DMS114 treated with DMSO at 0.1 percent for 48 hours (cell line): ENCODE results near the gene GBX2.

ENCODE experiments used
- DNase-seq: peaks from one replicate; lab custom pipeline; 2025; ENCODE audit not compliant: unreplicated experiment; lab: John Stamatoyannopoulos, UW

The GBX2 gene

DNA sequence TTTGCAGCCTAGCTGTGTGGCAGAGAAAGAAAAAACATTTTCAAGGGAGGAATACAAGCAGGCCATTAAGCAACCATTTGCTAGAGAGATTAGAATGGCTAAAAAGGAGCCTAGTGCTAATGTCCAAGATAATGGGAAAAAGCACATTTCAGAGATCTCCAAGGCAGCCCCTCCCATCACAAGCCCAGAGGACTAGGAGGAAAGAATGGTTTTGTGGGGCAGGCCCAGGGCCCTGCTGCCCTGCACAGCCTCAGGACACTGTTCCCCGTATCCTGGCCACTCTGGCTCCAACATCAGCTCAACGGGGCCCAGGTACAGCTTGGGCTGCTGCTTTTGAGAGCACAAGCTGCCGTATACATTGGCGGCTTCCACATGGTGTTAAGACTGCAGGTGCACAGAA is 16.5 kb upstream of the GBX2 start:
- no peak for DNase-seq

DNA sequence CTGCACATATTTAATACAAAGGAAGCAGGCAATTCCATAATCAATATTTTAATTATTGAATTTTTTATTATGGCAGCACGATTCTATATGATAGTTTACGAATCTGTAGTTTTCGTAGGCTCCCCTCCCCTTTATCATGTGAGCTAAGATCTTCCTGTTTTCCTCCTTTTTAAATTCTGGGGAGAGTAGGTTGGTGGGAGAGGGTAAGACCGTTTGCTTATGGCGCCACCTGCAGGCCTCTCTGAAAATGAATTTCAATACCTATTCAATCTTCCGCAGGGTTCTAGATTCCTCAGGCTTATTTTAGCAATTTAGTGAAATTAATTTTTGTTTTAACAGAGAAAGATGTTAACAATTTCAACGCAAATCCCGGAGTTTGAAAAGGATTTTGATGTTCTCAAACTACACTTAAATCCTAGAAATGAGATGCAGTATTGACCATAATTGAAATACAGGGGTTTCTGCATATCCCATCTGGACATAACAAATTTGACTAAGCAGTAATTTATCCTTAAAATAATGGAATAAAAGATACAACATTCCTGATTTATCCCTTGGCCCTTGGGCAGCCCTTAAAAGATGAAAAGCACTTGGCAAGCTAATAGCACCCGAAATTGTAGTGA is 12.8 kb upstream of the GBX2 start:
- DNase-seq: peak; percentile 76

DNA sequence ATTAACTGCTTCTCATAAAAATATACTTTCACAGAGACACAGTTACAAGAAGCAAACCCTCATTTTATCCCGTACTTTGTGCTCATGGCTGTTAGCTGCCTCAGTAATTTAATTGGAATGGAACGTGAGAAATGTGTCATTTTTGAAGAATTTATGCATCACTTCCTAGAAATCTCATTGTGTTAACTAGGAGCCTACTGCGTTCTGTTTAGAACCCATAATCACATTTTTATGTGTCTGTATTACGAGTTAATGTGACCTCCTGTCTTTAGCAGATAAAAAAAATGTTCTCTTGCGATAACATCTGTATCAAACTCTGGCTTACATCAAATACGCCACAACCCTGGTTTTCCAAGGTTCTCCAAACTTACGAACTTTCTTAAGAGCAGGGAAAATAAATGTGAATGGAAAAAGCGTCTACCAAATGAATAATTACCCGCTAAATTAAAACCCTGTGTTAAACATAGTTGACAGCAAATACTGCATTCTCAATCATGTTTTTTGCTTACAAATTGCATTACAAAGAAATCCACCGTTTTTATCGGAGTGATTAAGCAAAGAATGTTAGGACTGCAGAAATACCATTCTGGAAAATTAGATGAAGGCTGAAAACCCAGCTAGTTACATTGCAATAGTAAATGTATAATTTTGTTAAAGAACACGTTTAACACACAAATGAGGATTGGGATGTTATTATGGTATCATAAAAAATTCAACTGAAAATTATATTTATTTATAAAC is 12.1 kb upstream of the GBX2 start:
- DNase-seq: no peak

DNA sequence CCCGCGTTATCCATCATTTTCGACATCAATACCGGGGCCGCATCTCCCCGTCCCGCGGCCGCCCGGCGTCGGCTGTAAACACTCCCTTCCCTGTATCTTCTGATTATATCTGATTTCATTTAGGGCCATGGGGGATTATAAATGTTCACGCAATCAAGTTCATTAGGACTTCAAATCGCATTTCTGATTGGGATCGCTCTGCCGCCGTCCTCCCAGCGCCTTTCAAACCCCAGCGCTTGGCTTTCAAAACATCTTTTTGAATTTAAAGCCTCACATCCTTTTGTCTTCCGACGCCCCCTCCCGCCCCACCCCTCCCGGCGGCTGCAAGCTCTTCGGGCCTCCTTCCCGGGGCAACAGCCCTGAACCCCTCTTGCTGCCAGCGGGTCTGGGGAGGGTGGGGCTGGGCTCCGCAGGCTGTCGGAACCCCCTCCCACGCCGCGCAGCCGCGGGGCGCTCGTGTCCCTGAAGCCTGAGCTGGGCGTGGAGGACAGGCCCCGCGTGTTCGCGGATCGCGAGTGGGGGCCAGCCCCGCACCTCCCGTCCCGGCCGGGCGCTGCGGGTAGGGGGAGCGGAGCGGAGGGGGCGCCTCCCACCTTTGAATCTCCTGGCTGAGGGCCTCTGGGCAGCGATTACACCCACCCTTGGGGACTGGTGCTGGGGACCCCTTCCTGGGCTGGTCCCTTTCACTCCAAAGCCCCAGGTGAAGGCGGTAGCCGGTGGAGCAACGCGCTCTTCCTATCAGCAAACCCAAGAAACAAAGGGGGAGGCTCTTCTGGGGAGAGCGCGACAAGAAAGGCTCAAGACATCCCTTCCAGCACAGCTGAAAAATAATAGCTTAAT is 11.3 kb upstream of the GBX2 start:
- peak; percentile 29 for DNase-seq

DNA sequence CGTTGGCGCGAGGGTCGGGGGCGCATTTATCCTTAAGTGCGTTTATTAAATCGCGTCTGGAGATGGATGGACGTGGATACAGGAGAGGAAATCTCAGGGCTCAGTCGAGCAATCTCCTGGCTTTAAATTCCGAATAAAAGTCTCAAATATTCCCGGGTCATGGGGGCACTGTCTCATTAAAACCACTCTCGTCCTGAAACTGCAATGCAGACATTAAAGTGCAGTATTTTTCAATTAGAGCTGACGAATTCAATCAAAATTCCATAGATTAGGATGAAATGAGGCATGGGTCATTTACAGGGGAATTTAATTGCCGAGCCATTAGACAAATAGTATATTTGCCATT is 10.7 kb upstream of the GBX2 start:
- DNase-seq: no peak

DNA sequence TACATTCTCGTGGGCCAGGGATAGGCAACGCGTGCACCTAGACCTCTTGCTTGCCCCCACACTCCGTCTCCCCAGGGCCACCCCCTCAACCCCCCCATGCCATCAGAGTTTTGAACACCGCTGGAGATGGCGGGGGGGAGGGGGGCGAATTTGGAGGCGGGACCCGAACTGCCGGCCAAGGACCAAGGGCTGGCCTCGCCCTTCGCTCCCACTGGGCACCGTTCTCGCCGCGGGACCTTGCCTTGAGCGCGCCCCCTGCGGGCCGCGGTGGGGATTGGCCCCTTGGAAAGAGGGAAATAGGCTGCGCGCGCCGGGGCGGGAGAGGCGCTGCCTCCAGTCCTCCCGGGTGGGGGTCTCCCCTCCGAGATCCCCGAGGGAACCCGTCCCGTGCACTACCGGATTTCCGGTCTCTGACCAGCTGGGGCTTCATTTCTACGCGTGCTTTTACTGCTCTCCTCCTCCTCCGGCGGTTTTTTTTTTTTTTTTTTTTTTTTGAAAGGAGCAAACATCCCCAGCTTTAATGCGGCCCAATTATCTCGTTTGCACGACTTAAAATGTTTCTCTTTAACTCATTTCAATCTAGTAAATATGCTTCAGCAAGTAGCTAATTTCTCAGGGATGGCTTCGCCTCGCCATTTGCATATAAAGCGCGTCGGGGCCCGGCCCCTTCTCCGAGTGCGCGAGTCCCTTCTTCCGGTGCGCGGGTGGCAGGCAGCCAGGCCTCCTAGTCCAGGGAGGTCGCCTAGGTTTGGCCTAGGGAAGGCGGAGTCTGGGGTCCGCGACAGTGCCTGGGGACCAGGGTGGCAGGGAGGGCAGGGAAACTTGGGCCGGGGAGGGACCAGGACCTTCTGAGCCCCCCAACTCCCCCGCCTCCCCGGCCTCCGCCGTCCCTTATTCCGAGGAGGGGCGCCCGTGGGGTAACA is 10.0 kb upstream of the GBX2 start:
- DNase-seq: peak; percentile 43

DNA sequence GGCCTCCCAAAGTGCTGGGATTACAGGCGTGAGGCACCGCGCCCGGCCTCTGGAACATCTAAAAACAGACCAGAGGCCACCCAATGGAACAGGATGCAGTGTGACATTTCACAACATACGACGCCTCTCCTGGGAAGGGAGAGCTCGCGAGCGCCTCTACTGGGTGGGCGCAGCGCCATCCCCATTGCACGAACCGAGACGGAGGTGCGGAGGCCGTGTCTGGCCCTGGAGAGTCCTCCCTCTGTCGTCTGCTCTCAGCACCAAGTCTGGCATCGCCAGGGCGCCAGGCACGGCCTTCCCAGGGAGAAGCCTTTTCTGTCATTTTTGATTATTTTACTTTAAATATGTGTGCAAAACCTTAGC is 9.4 kb upstream of the GBX2 start:
- no peak for DNase-seq

DNA sequence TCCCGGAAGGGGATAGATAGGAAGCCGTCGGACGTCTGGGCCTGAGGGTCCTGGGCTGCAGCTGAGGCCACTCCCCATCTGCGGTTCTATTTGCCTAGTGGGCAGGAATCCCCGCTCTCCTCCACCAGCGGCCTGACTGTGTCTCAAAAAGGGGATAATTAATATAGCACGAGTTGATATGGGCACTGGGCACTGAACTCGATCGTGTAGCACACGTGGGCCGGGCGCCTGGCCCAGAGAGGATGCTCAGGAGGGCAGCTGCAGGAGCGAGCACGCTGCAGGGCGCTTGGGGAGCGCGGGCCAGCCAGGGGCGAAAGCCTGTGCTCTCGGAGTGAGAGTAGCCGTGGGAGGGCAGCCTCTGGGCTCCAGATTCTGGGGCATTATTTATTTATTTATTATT is 8.8 kb upstream of the GBX2 start:
- DNase-seq: no peak

DNA sequence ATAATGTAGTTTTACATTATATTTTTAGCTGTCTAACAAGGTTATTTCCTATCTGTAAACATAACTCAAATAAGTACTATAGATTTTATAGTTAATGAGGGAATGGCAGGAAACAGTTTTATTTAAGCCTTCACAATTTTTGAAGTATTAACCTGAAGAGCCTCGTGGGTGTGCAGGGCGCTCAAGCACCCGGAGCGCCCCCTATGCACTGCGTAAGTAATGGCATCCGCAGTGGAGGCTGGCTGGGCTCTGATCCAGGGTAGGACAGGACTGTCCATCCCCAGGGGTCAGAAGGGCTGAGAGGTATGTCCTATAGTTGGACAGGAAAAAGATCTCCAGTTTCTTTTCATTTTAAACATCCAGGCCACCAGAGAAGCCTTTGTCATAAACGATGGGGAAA is 8.2 kb upstream of the GBX2 start:
- peak; percentile 28 for DNase-seq

DNA sequence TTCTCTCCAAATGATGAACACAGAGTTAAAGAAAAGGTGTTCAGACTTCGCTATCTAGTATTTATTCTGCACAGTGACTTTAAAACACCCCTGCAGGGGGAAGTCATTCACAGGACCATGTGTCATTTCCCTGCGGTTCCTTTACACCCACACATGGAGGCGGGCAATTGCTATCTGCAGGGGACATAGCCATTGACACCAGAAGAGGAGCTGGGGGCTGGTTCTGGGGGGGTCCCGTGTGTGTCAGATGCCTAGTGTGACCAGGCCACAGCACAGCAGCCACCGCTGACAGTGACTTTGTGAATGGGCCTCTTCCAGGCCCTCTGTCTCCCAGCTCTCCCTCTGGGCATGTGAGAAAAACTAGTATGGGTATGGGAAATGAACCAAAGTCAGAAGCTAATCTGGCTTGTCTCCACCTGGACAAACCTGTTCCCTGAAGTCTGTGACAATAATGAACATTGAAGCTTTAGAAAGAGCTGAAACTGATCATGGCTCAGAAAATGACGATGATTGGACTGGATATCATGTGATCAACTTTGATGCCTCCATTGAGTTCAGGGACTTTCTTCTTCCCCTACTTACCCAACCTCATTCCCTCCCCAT is 7.5 kb upstream of the GBX2 start:
- DNase-seq: no peak

DNA sequence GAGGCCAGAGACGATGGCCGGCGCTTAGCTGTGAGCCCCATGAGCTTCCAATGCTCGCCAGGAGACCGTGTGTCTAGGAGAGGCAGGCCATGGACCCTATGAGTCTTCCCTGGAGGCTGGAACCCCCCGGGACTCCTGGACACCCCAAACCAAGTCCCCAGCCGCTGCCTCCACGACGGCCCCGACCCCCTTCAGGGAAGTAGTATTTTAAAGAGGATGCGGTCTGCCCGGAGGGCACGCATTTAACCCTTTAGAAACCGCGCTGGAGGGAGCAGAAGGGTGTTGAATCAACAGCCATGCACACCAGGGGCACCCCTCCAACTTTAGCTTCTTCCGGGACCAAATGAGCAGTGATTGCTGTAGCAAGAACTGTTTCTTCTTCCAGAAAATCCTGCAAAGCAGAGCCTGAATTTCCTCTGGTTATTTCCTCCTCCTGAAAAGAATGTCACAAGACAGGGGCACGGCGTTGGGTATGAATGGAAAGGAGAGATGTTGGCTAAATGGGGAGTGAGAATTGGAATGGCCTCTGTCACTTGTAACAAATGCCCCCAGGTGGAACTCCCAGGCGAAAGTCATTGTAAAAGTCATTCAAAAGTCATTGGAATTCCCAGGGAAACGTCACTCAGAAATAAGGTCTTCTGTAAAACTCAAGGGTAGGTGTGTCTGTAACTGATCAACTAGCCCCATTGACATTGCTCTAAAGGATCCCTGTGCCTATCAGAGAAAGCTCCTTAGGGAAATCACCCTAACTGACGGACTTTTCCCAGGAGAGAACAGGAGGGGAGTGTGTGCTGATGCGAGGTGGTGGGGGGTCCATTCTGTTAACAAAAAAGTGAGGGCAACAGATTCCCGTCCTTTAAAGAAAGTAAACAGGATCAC is 5.8 kb upstream of the GBX2 start:
- DNase-seq: no peak

DNA sequence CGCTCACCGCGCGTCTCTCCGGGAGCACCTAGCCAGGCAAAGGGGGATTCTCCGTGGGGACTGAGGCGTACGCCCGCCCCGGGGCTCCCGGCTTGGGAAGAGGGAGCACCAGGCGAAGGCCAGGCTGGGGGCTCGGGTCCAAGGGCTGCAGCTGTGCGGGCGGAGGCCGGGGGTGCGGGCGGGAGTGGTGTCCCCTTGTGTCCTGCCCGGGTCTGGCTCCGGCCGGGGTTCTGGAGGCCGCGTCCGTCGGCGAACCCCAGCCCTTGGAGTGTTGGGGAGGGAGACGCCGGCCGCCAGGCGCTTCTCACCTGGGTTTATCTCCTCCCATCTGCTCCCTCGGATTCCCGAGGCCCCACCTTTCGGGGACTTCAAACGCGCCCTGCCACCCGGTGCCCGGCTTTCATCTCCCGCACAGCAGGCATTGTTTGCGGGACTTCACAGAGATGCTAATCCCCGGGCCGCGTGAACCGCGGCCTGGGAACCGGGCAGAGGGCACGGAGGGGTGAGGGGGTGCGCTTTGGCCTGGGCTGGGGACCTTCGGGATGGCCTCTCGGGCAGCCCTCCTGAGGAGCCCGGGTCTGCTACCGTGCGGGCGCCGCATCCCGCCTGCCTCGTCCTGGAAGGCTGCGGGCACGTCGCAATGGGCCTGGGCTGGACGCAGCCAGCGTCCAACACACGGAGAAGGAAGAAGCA is 5.0 kb upstream of the GBX2 start:
- no peak for DNase-seq

DNA sequence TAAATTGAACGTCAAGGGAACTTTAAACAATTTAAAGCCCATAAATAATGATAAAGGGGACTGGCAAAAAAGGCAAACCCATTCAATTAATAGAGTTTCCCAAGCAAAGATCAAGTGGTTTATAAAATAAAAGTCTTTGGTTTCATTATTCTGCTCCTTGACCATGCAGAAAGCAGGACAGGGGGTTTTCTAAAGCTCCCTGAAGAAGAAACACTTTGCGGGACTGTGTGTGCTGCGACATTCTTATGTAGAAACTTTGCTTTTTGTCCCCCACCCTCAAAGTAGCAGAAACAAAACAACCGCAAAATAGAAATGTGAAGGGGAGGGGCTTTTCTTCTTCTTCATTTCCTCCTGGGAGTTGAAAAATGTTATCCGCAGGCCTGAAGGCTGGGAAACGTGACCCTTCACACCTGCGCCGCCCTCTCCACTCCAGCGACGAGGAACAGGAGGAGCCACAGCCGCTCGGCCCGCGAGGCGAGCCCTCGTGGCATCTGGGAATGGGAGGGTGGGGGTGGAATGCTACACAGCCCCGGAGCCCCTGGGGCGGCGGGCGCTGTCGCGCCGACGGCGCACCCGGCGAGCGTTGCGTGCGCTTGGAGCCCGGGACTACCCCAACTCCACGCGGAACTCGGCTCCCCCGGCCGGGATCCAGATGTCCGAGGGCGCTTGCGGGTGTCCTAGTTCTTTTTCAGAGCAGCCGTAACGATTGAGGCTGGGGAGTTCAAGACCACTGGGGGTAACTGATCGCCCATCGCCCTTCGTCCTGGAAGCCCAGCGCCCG is 4.3 kb upstream of the GBX2 start:
- DNase-seq: no peak

DNA sequence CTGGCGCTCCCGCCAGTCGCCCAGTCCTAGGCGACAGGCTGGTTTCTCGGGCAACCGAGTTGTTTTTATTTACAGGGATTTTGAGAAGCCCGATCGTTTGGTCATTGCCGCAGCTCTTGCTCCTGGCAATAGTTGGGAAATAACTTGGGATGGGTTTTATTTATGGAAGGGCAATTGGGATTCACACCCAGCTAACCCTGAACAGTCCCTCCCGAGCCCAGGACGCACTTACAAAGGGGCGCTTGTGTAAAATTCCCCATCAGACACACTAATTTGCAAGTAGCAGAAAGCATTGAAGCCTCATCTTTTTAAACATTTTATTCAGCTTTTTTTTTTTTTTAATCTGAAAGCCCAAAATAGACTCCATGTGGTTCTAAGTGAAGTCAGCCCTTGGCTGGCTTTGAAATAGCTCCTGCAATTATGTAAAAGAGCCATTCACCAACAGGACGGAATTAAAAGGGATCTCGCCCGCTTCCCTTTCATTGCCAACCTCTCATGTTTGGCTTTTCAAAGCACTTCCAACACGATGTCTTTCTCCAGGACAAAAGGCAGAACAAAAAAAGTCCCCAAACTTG is 3.6 kb upstream of the GBX2 start:
- no peak for DNase-seq

DNA sequence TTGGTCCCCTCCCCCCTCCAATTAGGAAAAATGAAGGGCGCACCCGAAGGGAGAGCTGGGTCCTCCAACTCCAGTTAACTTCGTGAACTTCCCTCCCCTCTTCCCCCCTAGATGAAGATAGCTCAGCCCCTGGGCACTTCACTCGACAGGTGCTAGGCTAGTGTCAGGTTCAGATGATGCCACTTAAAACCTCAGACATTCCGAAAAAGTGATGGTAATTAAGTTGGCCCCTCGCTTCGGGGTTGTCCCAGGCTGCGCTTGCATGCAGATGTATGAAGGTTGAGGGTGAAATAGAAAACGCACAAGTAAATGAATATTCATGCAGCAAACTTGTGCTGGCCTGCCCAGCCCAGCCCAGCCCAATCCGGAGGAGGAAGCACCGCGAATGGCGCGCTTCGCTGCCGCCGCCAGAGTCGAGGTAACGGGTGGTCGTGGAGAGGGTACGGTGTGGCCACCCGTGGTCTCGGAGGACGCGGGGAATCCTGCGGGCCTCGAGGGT is 3.0 kb upstream of the GBX2 start:
- DNase-seq: no peak

DNA sequence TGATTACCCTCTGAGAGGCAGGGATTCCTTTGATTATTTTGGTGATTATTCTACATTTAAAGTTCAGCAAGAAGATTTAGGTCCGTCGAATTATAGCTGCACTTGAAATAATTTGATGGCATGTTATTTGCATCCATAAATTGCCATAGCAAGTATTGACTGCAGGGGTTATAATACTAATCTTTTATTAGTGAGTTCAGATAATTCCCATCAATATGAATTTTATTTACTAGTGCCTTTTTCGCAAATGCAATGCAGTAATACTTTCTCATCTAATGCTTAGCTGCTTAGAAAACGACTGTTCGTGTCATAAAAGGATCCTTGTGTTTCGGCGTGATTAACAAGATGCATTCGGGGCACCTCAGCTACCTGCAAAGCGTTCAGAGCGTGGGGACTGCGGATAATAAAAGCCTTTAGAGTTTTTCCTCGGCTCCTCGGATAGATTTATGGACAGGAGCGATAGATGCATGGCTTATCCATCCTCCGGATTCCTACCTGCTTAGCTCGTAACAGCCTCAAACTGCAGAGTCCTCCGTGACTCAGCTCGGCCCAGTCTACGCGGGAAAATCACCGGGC is 2.5 kb upstream of the GBX2 start:
- no peak for DNase-seq

DNA sequence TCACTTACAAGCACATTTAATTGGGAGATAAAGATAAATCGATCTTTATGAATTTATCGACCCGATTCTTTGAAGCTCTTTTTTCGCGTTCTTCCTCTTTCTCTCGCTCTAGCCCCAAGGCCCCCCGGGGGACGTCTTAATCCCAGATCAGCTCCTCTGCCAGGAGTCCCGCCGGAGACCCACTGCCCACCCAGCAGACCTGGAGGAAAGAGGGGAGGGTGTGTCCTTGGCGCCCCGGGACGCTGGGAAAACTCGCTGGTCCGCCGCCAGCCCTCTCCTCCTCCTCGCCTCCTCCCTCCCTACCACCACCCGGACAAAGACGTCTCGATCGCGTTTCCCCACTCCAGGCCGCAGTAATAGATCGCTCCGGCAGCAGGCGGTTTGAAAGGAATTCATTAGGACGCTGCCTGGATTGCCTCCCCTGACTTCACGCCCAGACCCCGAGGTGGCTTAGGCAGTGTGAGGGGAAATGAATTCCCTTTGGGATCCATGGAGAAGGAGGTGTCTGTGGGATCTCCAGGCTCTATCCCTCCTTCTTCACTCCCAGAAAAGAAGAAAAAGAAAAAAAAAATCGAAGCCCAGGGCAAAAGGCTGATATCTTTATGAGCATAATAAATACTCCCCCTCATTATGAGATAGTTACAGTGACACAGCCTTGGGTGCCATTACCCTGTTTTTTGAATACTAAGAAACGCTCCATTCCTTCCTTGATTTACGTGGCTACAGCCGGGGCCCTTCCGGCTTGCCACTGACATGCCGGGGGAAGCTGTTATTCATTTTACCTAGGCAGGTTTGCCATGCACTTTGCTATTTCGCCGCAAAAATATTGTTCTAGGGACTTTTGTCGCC is 1.8 kb upstream of the GBX2 start:
- no peak for DNase-seq
